Measurements from ENCODE around the gene ARHGAP1. TPM values are rescaled to one million over a fixed set of nuclear protein-coding genes. Genes with fewer than 3 reads are reported as not detected.
A peak's percentile ranks its signal among the peaks of the same experiment; 100 is the strongest.

Gene ARHGAP1
- total RNA-seq: 13.5 TPM

DNA sequence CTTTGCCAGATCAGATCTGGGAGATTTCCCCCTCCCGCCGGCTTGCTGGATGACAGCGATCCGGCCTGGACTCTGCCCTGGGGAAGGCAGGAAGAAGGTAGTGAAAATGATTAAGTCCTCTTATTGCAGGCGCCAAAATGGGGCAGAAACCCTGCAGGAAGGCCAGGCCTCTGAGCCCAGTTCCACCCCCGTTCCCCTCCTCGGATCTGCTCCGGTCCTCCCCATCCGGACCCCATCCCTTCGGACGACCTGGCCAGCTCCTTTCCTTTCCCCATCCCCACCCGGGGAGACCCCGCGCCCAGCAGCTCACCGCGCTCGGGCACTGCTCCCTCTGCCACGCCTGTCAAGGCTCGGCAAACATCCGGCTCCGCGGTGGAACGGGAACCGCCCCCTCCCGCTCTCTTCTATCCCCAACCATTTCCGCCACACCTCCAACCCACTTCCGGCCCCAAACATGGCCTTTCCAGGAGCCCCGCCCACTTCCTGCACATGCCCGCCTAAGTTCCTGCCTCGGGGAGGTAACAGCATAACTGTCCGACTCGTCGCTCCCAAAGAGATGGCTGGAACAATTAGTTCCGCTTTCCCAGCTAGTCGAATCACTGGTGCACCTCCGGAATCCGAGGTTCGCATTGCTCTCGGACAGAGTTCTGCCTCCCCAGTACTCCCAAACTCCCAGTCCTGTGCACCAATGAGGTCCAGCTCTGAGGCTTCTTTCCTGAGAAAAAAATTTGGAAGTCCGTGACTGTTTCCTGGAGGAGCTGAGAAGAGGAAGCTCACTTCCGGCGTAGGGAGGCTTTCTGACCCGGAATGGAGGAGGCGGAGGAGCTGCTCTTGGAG is at the start of gene ARHGAP1, which contains the start of gene ZNF408:
ARHGAP1 (minus strand) TSS at position 379 of the 837 bp plus-strand sequence. CDS start 4,512 bp downstream, outside the sequence.
ZNF408 (plus strand) TSS at position 791 of the 837 bp plus-strand sequence; CDS start at position 808, 17 bp downstream.
- FAIRE-seq (no peak), DNase-seq (ENCODE audit: low spot score in 2 of 2) (peak; percentile 82 to 92)

DNA sequence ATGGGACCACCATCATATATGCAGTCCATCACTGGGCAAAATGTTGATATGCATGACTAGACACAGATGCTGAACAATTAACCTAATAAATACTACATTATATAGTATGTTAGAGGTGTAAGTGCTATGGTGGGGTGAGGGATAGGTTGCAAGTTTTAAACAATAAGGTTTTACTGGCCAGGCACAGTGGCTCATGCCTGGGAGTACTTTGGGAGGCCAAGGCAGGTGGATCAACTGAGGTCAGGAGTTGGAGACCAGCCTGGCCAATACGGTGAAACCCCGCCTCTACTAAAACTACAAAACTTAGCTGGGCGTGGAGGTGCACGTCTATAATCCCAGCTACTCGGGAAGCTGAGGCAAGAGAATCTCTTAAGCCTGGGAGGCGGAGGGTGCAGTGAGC is 46.7 kb upstream of the ARHGAP1 start:
- no peak for FAIRE-seq
- DNase-seq (ENCODE audit: low spot score in 2 of 2): no peak

DNA sequence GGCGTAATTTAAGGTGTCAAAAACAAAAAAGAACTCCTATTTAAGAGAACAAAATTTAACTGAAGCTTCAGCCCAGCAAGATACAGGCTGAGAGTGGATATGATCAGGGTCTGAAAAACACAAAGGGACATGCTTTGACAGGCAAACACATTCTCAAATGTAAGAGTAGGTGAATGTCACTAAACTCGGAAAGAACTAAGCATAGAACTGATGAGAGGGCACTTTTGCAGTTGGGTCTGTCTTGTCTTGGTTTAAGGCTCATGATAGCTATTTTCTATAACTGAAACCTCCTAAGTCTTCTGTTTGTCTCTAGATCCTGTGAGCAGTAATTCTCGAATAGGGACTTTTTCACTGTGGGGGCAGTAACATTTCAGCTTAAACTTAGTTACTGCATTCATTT is 45.6 kb upstream of the ARHGAP1 start:
- FAIRE-seq: no peak

DNA sequence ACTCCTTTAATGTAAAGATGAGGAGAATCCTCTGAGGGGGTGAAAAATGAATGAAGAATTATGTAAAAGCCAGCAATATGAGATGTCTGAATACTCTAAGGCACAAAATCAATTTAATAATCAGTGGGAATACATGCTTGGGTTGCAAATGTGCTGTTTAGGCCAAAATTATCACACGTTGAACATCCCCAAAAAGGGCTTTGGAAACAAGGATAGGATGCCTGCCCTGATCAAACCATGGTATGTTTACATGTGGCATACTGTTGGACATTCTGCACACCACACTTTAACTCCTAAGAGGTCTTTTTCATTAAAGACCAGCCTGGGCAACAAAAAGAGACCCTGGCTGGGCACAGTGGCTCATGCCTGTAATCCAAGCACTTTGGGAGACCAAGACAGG is 44.9 kb upstream of the ARHGAP1 start:
- FAIRE-seq (no peak), DNase-seq (ENCODE audit: low spot score in 2 of 2) (no peak)

More for the DNA sequence above, 45.6 kb upstream of the ARHGAP1 start:
- DNase-seq (ENCODE audit: low spot score in 2 of 2): no peak

DNA sequence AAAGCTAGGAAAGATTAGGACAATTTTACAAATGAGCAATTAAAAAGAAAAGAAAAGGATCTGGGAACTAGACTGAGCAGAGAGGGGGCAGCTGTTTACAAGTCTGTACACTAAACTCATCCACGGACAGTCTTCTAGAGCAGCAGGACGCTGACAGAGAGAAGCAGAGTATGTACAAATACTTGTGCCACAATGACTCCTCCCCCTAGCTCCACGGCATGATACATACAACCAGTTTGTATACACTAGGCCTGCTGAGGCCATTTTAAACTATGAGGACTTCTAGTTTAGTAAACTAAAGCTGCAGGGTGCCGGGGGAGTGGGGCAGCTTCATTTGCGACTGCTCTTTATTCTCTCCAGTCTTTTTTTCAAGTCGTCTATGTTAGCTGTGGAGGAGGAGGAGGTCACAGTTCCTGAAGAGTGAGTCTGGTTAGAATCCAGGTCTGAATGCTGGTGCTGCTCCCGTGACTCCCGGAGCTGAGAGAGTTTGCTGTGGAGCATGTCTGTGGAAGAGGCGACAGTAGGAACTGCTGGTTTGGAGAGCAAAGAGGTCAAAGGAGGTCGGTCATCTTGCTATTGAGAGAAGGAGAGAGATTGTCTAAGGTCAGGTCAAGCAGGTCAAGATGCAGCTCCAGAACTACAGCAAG is 43.4 kb upstream of the ARHGAP1 start:
- FAIRE-seq: no peak
- no peak for DNase-seq (ENCODE audit: low spot score in 2 of 2)

DNA sequence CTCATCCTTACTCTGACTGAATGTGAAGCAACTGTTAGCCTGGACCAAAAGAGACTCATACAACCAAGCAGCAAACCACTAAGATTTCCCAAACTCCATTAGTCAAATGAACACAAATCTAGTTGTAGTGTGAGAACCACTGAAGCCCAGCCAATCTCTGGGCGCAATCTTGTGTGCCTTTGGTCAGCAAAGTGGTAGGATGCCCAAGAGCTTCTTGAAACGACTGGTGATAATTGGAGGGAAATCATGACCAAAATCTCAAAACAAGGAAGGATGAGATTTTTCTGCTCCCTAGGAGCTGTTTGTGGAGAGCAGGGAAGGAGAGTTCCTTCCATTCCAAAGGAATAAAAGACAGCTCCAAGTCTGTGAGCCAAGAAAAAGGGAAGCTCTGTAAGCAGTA is 42.6 kb upstream of the ARHGAP1 start:
- FAIRE-seq: no peak

DNA sequence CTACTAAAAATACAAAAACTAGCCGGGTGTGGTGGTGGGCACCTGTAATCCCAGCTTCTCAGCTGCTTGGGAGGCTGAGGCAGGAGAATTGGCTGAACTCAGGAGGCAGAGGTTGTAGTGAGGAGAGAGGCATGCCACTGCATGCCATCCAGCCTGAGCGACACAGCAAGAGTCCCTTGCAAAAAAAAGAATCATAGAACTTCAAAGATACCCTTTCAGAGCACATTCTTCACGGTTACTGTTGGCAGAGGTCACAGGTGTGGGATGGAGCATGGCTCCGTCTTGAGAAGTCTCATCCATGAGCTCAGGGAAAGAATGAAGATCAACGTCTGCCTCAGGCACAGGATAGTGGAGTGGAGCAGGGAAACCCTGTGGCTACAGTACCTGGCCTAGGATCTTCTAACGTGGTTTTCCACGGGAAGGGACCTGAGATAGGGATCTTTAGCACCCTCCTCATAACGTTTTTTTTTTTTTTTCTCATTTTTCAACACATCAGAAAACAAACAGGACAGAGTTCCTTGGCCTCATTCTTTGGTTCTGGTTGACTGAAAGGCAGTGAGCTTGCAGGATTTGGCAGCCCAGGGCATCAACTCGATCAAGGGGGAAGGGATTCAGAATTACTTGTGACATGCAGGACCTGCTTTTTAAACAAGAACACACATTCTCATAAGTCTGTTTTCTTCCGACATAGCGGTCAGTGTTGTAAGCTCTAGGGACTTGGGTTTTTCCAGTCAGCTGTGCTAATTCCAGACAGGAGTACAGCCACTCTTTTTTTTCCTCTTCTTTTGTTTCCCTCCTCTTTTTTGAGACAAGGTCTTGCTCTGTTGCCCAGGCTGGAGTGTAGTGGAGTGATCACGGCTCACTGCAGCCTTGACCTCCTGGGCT is 41.4 kb upstream of the ARHGAP1 start:
- no peak for FAIRE-seq
- no peak for DNase-seq (ENCODE audit: low spot score in 2 of 2)

More for the DNA sequence above, 42.6 kb upstream of the ARHGAP1 start:
- no peak for DNase-seq (ENCODE audit: low spot score in 2 of 2)

DNA sequence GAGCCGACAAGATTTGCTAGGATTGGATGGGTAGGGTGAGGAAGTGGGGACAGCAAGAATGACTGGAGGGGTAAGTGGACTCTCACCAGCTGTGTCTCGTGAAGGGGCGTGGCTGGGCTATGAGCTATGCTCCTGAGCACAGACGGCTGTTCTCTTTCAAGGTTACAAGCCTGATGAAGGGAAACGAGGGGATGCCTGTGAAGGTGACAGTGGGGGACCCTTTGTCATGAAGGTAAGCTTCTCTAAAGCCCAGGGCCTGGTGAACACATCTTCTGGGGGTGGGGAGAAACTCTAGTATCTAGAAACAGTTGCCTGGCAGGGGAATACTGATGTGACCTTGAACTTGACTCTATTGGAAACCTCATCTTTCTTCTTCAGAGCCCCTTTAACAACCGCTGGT is 38.5 kb upstream of the ARHGAP1 start:
- DNase-seq (ENCODE audit: low spot score in 2 of 2) (no peak), FAIRE-seq (no peak)

DNA sequence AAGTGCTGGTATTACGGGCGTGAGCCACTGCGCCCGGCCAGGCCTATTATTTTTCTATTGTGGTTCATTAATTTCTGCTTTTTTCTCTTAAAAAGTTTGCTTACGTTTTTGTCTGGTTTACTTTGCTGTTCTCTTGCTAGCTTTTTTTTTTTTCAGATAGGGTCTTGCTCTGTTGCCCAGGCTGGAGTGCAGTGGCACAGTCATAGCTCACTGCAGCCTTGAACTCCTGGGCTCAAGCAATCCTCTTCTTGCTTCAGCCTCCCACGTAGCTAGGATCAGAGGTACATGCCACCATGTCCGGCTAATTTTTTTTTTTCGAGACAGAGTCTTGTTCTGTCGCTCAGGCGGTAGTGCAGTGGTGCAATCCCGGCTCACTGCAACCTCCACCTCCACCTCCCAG is 37.3 kb upstream of the ARHGAP1 start:
- no peak for FAIRE-seq

DNA sequence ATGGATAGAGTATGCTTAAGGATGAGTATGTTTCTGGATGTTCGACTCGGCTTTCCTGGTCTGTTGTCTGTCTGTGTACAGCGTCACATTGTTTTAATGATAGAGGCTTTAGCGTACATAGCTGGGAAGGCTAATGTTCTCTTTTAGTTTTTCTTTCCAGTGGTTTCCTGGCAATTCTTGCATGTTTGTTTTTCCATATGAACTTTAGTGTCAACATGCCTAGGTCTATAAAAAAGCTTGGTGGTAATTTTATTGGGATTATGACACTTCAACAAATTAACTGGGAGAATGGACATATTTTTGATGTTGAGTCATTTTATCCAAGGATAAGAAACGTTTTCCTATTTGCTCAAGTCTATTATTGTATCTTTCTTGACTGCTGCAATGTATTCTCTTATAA is 36.2 kb upstream of the ARHGAP1 start:
- no peak for FAIRE-seq
- no peak for DNase-seq (ENCODE audit: low spot score in 2 of 2)

More for the DNA sequence above, 37.3 kb upstream of the ARHGAP1 start:
- DNase-seq (ENCODE audit: low spot score in 2 of 2): no peak

DNA sequence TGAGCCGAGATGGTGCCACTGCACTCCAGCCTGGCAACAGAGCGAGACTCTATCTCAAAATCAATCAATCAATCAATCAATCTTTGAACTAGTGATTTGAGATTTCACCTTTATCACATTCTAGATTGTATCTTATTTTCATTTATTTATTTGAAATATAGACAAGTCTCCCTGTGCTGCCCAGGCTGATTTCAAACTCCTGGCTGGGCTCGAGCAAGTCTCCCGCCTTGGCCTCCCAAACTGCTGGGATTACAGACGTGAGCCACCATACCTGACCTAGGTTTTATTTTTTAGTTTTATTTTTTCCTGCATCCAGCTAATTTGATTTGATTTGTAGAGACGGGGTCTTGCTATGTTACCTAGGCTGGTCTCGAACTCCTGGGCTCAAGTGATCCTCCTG is 35.7 kb upstream of the ARHGAP1 start:
- FAIRE-seq: no peak

DNA sequence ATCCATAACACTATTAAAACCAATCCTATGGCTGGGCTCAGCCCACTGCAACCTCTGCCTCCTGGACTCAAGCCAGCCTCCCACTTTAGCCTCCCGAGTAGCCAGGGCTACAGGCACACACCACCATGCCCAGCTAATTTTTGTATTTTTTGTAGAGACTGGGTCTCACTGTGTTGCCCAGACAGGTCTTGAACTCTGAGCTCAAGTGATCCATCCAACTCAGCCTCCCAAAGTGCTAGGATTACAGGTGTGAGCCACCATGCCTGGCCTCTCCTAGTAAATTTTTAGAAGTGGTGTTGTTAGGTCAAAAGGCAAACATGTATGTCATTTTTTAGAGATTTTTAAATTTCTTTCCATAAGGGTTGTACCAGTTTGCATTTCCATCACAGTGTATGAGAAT is 32.8 kb upstream of the ARHGAP1 start:
- FAIRE-seq (no peak), DNase-seq (ENCODE audit: low spot score in 2 of 2) (no peak)

More for the DNA sequence above, 35.7 kb upstream of the ARHGAP1 start:
- DNase-seq (ENCODE audit: low spot score in 2 of 2): no peak

DNA sequence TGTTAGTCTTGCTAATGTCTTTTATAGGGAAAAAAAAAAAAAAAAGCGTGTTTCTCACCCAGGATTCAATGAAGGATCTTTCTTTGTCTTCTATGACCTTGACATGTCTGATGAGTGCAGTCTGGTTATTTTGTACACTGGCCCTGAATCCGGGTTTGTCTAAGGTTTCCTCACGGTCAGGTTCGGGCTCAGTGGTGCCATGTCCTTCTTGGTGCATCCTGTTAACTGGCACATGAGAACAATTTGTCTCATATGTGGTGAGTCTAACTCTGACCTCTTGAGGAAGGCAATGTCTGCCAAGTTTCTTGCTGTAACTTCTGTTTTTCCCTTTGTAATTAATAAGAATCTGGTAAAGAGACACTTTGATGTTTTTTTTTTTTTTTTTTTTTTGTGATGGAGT is 31.1 kb upstream of the ARHGAP1 start:
- FAIRE-seq (no peak), DNase-seq (ENCODE audit: low spot score in 2 of 2) (no peak)

DNA sequence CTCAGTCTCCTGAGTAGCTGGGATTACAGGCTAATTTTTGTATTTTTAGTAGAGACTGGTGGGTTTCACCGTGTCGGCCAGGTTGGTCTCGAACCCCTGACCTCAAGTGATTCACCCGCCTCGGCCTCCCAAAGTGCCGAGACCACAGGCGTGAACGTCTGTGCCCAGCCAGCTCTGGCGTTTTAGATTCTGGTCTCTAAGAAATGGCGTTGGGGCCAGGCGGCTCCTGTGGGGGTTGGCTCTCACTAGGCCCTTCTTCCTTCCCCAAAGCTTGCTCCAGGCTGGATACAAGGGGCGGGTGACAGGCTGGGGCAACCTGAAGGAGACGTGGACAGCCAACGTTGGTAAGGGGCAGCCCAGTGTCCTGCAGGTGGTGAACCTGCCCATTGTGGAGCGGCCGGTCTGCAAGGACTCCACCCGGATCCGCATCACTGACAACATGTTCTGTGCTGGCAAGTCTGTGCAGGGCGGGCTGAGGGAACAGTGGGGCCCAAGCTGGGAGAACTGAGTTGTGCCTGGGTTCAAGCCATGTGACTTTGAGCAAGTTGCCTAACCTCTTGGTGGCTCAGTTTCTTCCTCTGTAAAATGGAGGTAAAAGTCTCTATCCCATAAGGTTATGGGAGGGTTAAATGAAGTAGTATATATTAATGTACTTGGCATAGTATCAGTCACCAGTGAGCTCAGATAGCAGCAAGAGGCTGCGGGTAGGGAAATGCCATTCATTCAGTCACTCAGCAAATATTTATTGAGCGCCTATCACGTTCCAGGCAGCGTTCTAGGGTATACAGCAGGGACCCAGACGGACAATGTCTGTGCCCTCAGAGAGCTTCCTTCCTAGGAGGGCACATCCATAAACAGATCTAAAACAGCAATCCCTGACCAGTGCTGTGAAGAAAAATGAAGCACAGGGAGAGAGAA is 28.9 kb upstream of the ARHGAP1 start:
- no peak for DNase-seq (ENCODE audit: low spot score in 2 of 2)
- no peak for FAIRE-seq

DNA sequence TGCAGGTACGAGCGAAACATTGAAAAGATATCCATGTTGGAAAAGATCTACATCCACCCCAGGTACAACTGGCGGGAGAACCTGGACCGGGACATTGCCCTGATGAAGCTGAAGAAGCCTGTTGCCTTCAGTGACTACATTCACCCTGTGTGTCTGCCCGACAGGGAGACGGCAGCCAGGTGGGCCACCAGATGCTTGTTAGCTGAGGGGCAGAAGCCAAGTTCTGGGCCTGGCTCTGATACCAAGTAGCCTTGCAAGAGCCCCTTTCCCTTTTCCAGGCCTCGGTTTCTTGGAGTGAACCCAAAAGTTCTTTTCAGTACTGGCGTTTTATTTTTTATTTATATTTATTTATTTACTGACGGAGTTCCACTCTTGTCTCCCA is 28.2 kb upstream of the ARHGAP1 start:
- FAIRE-seq (no peak), DNase-seq (ENCODE audit: low spot score in 2 of 2) (no peak)

DNA sequence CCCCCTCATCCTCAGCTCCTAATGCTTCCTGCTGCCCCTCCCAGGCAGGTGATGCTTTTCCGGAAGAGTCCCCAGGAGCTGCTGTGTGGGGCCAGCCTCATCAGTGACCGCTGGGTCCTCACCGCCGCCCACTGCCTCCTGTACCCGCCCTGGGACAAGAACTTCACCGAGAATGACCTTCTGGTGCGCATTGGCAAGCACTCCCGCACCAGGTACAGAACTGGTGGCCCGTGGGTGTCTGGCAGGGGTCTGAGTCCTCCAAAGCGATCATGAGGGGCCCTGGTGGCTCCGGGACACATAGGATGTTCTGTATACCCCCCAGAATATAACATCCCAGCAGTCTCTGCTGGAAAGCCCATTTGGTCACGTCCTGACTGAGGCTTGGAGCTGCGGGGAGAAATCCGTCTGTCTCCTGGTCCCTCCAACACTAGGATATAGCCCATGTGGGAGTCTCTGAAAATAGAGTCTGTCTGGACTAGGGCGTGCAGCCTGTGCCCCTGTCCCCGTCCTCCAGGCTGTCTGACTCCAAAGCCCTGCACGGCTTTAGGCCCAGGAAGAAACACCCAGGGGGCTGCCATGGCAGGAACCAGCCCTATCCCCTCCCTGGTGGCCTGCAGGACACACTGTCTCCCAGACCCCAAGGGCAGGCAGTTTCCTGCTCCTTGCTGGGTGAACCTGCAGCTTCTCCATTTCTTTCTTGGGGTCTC is 27.7 kb upstream of the ARHGAP1 start:
- FAIRE-seq: no peak
- DNase-seq (ENCODE audit: low spot score in 2 of 2): no peak

DNA sequence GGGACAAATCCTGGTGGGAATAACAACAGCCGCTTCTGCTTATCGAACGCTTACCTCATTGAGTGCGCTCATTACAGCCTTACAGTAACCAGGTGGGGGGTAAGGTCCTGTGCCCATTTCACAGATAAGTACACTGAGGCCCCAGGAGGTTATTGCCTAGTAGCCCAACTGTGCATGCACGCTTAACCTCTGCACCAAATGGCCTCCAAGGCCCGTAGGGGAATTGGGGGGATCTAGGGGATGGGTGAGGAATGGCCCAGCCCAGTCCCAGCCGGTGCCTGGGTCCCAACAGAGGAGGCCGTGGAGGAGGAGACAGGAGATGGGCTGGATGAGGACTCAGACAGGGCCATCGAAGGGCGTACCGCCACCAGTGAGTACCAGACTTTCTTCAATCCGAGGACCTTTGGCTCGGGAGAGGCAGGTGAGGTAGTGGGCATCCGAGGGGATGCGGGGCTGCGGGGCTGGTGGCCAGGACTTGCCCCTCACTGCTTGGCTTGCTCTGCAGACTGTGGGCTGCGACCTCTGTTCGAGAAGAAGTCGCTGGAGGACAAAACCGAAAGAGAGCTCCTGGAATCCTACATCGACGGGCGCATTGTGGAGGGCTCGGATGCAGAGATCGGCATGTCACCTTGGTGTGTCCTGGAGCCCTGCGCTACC is 25.9 kb upstream of the ARHGAP1 start:
- FAIRE-seq (no peak), DNase-seq (ENCODE audit: low spot score in 2 of 2) (no peak)

DNA sequence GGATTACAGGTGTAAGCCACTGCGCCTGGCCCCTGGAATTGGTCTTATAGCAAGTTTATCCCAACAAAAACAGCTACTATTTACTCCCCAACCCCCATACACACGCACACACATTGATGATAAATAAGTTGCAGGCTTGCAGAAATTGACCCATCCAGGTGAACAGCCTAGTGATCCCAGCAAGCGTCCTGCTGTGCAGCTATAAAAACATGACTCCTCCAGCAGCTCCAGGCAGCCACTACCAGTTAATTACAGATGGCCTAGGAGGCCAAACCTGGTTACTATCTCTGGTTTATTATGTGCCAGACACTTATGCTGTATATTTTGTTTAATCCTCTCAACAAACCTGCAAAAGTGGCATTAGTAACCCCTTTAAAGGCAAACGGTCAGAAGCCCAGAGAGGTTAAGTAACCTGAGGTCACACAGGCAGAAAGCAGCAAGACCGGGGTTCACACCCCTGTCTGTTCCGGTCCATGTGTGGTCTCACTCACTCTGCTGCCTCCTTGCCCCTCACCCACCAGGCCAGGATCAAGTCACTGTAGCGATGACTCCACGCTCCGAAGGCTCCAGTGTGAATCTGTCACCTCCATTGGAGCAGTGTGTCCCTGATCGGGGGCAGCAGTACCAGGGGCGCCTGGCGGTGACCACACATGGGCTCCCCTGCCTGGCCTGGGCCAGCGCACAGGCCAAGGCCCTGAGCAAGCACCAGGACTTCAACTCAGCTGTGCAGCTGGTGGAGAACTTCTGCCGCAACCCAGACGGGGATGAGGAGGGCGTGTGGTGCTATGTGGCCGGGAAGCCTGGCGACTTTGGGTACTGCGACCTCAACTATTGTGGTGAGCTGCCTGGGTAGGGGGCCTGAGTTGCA is 25.2 kb upstream of the ARHGAP1 start:
- DNase-seq (ENCODE audit: low spot score in 2 of 2): no peak
- FAIRE-seq: no peak
